SK-MEL-5 (cell line): ENCODE data around the gene GNLY. TPM values are rescaled to one million over a fixed set of nuclear protein-coding genes. Genes with fewer than 3 reads are reported as not detected.

Source experiments
- DNase-seq: peaks from one replicate; pipeline ENCODE4 v3.0.0-alpha.2; 2016; ENCODE audit warnings: low read depth, low spot score
- in situ Hi-C: cut with HindIII; loops from 2 replicates; pipeline ENCODE4 v1.10.0; 2016; ENCODE audit warnings: low sequenced_read_pairs, high pct_unique_total_duplicates, low pct_unique_long_range_greater_than_20kb
- small RNA-seq, 2 experiments: library from RNA; depleted of rRNA; stranded (forward); fragments of <200 nt; gene quantifications; one replicate each; pipeline ENCODE3, GENCODE V24; 2014
- total RNA-seq: library from RNA; depleted of rRNA; stranded (reverse); fragments of >200 nt; shearing (Covaris generic); gene quantifications from 2 replicates; pipeline ENCODE4 v1.2.3, GENCODE V29; 2014; rRNA removed

GNLY gene
- total RNA-seq, 1 experiment from 2014 or later: not detected

DNA sequence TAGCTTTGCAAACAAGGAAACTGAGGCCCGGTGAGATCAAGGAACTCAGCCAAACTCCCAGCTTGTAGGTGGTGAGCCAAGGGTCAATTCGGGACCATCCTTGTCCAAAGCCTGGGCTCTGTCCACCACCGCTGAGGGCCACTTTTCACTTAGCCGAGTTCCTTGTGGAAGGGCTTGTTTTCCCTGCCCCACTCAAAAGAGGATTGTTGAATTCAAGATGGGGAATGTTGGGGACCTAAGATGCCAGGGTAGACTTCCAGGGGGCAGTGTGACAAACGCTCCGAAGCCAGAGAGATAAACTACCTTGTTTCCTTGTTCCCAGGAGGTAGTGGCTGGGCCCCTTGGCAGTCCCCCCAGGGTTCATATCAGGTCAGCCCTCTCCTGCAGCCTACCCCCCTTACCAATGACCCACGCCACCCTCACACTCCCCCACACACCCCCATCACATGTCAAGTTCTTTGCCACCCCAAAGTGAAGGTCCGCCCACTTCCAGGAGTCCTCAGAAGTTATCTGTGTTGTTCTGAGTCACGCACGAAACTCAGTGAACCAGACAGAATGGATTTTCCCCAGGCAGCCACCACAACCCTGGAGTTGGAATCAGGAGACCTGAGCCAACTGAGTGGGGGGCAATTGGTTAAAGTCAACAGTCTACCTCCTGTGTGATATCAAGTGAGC is 49.3 kb downstream of the GNLY start:
- no peak for DNase-seq
- in situ Hi-C loops: no loop called here

DNA sequence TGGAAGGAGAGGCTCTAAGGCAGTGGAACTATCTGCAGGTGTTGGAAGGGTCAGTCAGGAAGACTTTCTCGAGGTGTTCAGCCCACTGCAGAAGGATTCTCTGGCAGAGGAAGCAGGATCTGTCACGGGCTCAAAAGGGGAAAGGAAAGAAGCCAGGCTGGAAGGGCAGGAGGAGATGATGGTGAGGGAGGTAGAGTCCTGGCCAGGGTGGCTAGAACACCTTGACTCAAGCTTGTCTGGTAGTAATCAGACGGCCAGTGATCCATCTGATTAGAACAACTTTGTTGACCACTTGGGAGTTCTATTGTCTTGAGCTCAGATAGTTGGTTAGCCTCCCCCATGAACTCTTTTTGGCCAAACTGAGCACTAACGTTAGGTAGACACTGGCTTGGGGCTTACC is 49.9 kb downstream of the GNLY start:
- DNase-seq: no peak
- in situ Hi-C loops: no loop called here

- in situ Hi-C loops: no loop called here
- DNase-seq: no peak
Observed at GRCh38 chr2:85744741-85745601, 50.8 kb downstream of the GNLY start.

- in situ Hi-C loops: no loop called here
- DNase-seq: no peak
Observed at GRCh38 chr2:85745619-85746018, 51.5 kb downstream of the GNLY start.

DNA sequence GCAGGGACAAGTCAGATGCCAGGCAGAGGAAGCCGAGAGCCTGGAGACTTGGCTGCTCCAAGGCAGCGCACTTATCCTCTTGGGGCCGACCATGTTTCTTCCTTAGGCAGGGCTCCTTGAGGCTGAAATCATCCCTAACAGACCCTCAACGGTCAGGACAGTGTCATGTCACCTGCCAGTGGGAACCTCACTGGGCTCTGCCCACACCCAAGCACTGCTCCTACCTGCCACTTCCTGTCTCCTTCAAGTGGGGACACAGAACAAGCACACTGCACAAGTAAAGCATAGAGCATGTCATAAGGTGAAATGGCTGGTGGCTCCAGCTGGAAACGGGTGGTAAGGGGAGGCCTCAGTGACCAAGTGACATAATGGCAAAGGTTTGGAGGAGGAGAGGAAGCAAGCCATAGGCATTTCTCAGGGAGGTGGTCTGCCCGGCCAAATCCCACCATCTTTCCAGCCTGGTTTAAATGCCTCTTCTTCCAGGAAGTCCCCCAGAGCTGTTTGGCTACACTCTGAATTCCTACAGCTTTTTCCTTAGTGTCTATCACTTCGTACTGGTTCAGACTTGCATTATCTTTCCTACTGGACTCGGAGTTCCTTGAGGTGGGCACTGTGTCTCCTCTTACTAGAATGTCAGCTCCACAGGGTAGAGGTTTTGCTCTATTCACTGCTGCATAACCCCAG is 52.3 kb downstream of the GNLY start:
- in situ Hi-C loops: no loop called here
- no peak for DNase-seq

GRCh38 chr2:85747441-85747840 is 53.3 kb downstream of the GNLY start:
- no peak for DNase-seq
- in situ Hi-C loops: no loop called here

GRCh38 chr2:85748039-85748734 is 54.0 kb downstream of the GNLY start:
- no peak for DNase-seq
- in situ Hi-C loops: no loop called here

Small RNA genes within 50 kb of the gene (small RNA-seq; reads per million reads assigned to genes)
- gene RNU1-38P: 0 to 0.05 reads per million in 2 experiments

Other genes with a start within 250 kb of the GNLY start
- gene MAT2A, start 155.2 kb upstream of the GNLY start, total RNA-seq: 88.9 and 107 TPM in 2 replicates
- gene GGCX, start 132.9 kb upstream of the GNLY start, total RNA-seq: 71.5 and 90.9 TPM in 2 replicates
- gene VAMP8, start 116.8 kb upstream of the GNLY start, total RNA-seq: 48.2 and 51.9 TPM in 2 replicates
- not detected in 2 replicates for gene VAMP5, start 109.9 kb upstream of the GNLY start, total RNA-seq
- gene RNF181, start 98.6 kb upstream of the GNLY start, total RNA-seq: 212 and 226 TPM in 2 replicates
- gene TMEM150A, start 91.7 kb upstream of the GNLY start, total RNA-seq: 22.3 and 26.3 TPM in 2 replicates
- gene C2orf68, start 82.3 kb upstream of the GNLY start, total RNA-seq: 27.3 and 29.9 TPM in 2 replicates
- 98.7 and 107 TPM in 2 replicates for gene USP39, start 78.2 kb upstream of the GNLY start, total RNA-seq
- gene SFTPB, start 26.2 kb upstream of the GNLY start, total RNA-seq: not detected in 2 replicates
- 12.0 and 16.9 TPM in 2 replicates for gene ATOH8, start 59.6 kb downstream of the GNLY start, total RNA-seq
- gene ST3GAL5, start 194.6 kb downstream of the GNLY start, total RNA-seq: 70.8 and 71.0 TPM in 2 replicates